Measurements from ENCODE around the gene PORCN.

The PORCN gene

GRCh38 chrX:48531358-48531959 lies 22.7 kb downstream of the PORCN start:
- H3K27me3 ChIP-seq (ENCODE audit: insufficient read depth, low read depth): no peaks in the 10 kb centered on the region
- H2AFZ ChIP-seq (ENCODE audit: low read depth): peak overlapping the region; percentile 34
- H3K79me2 ChIP-seq (ENCODE audit: insufficient read depth, low read depth): no peaks in the 10 kb centered on the region
- H3K9ac ChIP-seq: no peak overlapping the region
- no peak for TF ChIP-seq CTCF (conservative IDR thresholded peaks at IDR 0.05; ENCODE audit: low read depth, low read length)
- no peaks in the 10 kb centered on the region for H4K20me1 ChIP-seq (ENCODE audit: insufficient read depth)
- no peak overlapping the region for H3K4me3 ChIP-seq (IDR thresholded peaks at IDR 0.05; ENCODE audit: insufficient read depth, low read depth, low read length)
- H3K4me1 ChIP-seq (ENCODE audit: low read depth, poor library complexity, severe bottlenecking): peaks cover 29% of the 10 kb centered on the region
- peak overlapping the region; percentile 51; the same call in 1 of the 2 replicates for H3K27ac ChIP-seq
- H3K4me2 ChIP-seq: peak overlapping the region; percentile 25; the same call in 1 of the 2 replicates
- no peaks in the 10 kb centered on the region for H3K36me3 ChIP-seq (ENCODE audit: insufficient read depth)

GRCh38 chrX:48532161-48532560 lies 23.4 kb downstream of the PORCN start:
- no peaks in the 10 kb centered on the region for H3K36me3 ChIP-seq (ENCODE audit: insufficient read depth)
- no peak overlapping the region for H3K4me3 ChIP-seq (IDR thresholded peaks at IDR 0.05; ENCODE audit: insufficient read depth, low read depth, low read length)
- H4K20me1 ChIP-seq (ENCODE audit: insufficient read depth): no peaks in the 10 kb centered on the region
- peaks cover 29% of the 10 kb centered on the region for H3K4me1 ChIP-seq (ENCODE audit: low read depth, poor library complexity, severe bottlenecking)
- H3K27me3 ChIP-seq (ENCODE audit: insufficient read depth, low read depth): no peaks in the 10 kb centered on the region
- H2AFZ ChIP-seq (ENCODE audit: low read depth): no peak overlapping the region
- TF ChIP-seq CTCF (conservative IDR thresholded peaks at IDR 0.05; ENCODE audit: low read depth, low read length): no peak
- no peak overlapping the region for H3K9ac ChIP-seq
- peak overlapping the region; percentile 51; the same call in 1 of the 2 replicates for H3K27ac ChIP-seq
- H3K79me2 ChIP-seq (ENCODE audit: insufficient read depth, low read depth): no peaks in the 10 kb centered on the region
- no peak overlapping the region for H3K4me2 ChIP-seq

- Histone ChIP-seq H3K4me3 (IDR thresholded peaks at IDR 0.05; ENCODE audit: insufficient read depth, low read depth, low read length) (no peak overlapping the region), H3K9ac (no peak overlapping the region), H3K4me2 (no peak overlapping the region), H3K27ac (no peak overlapping the region), H3K4me1 (ENCODE audit: low read depth, poor library complexity, severe bottlenecking) (peaks cover 29% of the 10 kb centered on the region), H3K79me2 (ENCODE audit: insufficient read depth, low read depth) (no peaks in the 10 kb centered on the region), H3K27me3 (ENCODE audit: insufficient read depth, low read depth) (no peaks in the 10 kb centered on the region), H3K36me3 (ENCODE audit: insufficient read depth) (no peaks in the 10 kb centered on the region), H4K20me1 (ENCODE audit: insufficient read depth) (no peaks in the 10 kb centered on the region), H2AFZ (ENCODE audit: low read depth) (no peak overlapping the region)
- no peak for TF ChIP-seq CTCF (conservative IDR thresholded peaks at IDR 0.05; ENCODE audit: low read depth, low read length)
These were observed 24.4 kb downstream of the PORCN start for GRCh38 chrX:48533165-48533564.

- no peaks in the 10 kb centered on the region for H3K27me3 ChIP-seq (ENCODE audit: insufficient read depth, low read depth)
- H3K4me1 ChIP-seq (ENCODE audit: low read depth, poor library complexity, severe bottlenecking): peaks cover 36% of the 10 kb centered on the region
- peak overlapping the region; percentile 44; the same call in 1 of the 2 replicates for H2AFZ ChIP-seq (ENCODE audit: low read depth)
- H4K20me1 ChIP-seq (ENCODE audit: insufficient read depth): no peaks in the 10 kb centered on the region
- H3K79me2 ChIP-seq (ENCODE audit: insufficient read depth, low read depth): 0 out of 2 replicates have a peak, but pooled peaks cover 4% of the 10 kb centered on the region
- no peak overlapping the region for H3K4me3 ChIP-seq (IDR thresholded peaks at IDR 0.05; ENCODE audit: insufficient read depth, low read depth, low read length)
- H3K4me2 ChIP-seq: no peak overlapping the region
- no peak for TF ChIP-seq CTCF (conservative IDR thresholded peaks at IDR 0.05; ENCODE audit: low read depth, low read length)
- H3K36me3 ChIP-seq (ENCODE audit: insufficient read depth): no peaks in the 10 kb centered on the region
- H3K27ac ChIP-seq: peak overlapping the region; percentile 36
- no peak overlapping the region for H3K9ac ChIP-seq
These were observed 30.0 kb downstream of the PORCN start for GRCh38 chrX:48538641-48539344.

Measured in KMS-11 (cell line).